Measurements from ENCODE around the gene IL21. TPM values are rescaled to one million over a fixed set of nuclear protein-coding genes. Genes with fewer than 3 reads are reported as not detected.

The IL21 gene
- total and polyA plus RNA-seq, 12 donors = not detected

DNA sequence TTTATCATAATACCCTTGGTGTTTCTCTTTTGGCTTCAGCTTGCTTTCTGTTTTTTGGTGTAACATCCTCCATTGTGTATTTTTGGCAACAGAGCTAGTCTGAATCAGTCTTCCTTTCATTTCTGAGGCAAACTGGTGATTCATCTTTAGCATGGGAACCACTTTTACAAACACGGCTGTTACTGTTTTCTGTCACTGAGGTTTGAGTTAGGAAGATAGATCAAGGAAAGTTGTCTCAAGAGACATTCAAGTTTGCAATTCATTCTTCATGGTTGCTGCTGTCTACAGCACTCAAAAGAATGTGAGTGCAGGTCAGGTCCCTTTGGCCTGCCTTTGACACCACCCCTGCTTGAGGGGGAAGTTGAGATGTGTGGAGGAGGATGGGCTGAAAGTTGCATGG lies 36.3 kb downstream of the IL21 start:
- Histone ChIP-seq H3K9me3 (replicated peaks in 1 of 3) (no peaks in the 10 kb centered on the region), H3K27me3 (no peaks in the 10 kb centered on the region), H3K27ac (peak overlapping the region in 3 of 5 donors; percentile 6 to 56 (median 32)), H3K4me1 (replicated peaks in 1 of 2) (peaks cover 7 to 14% of the 10 kb centered on the region in 2 donors), H3K4me3 (peak overlapping the region in 1 of 4 donors; percentile 15), H3K36me3 (replicated peaks in 1 of 2) (no peaks in the 10 kb centered on the region)
- 0 to 17% (median 8%) methylated on average over 1 of the region's 1 CpG for WGBS, 4 donors
- DNase-seq = no peak
- no peak for TF ChIP-seq POLR2A (IDR thresholded peaks at IDR 0.05)
- TF ChIP-seq, protein P1, sequence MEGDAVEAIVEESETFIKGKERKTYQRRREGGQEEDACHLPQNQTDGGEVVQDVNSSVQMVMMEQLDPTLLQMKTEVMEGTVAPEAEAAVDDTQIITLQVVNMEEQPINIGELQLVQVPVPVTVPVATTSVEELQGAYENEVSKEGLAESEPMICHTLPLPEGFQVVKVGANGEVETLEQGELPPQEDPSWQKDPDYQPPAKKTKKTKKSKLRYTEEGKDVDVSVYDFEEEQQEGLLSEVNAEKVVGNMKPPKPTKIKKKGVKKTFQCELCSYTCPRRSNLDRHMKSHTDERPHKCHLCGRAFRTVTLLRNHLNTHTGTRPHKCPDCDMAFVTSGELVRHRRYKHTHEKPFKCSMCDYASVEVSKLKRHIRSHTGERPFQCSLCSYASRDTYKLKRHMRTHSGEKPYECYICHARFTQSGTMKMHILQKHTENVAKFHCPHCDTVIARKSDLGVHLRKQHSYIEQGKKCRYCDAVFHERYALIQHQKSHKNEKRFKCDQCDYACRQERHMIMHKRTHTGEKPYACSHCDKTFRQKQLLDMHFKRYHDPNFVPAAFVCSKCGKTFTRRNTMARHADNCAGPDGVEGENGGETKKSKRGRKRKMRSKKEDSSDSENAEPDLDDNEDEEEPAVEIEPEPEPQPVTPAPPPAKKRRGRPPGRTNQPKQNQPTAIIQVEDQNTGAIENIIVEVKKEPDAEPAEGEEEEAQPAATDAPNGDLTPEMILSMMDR (IDR thresholded peaks at IDR 0.05) = no peak
- intact Hi-C loops (cut with DNase I) = no loop called here

DNA sequence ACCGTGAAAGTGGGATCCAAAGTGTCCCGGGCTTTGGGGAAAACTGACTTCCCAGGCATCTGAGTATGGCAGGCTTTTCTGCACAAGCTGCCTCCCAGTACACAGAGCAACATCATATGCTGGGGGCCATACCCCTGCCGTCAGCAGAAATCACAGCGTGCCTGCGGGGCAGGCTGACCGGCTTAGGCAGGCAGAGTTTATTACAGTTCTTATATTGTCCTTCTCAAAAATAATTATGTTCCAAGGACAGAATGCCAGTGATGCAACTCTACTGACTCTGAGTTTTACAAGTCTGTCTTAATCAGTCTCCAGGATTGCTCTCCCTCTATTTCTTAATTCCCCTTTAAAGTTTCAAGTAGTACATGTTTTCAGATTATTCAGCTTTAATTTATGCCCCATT lies 37.0 kb downstream of the IL21 start:
- no peak for TF ChIP-seq POLR2A (IDR thresholded peaks at IDR 0.05)
- TF ChIP-seq, protein P1 (IDR thresholded peaks at IDR 0.05) = no peak
- Histone ChIP-seq H3K4me3 (peak overlapping the region in 1 of 4 donors; percentile 15), H3K9me3 (replicated peaks in 1 of 3) (no peaks in the 10 kb centered on the region), H3K27me3 (no peaks in the 10 kb centered on the region), H3K36me3 (replicated peaks in 1 of 2) (no peaks in the 10 kb centered on the region), H3K27ac (peak overlapping the region in 2 of 5 donors; percentile 6 to 56), H3K4me1 (replicated peaks in 1 of 2) (peaks cover 7 to 14% of the 10 kb centered on the region in 2 donors)
- peak in 5 of 7 donors; percentile 13 to 27 (median 20) for DNase-seq
- intact Hi-C loops (cut with DNase I) = no loop called here
- 36 to 44% (median 42%) methylated on average over 6 of the region's 6 CpGs for WGBS, 4 donors

DNA sequence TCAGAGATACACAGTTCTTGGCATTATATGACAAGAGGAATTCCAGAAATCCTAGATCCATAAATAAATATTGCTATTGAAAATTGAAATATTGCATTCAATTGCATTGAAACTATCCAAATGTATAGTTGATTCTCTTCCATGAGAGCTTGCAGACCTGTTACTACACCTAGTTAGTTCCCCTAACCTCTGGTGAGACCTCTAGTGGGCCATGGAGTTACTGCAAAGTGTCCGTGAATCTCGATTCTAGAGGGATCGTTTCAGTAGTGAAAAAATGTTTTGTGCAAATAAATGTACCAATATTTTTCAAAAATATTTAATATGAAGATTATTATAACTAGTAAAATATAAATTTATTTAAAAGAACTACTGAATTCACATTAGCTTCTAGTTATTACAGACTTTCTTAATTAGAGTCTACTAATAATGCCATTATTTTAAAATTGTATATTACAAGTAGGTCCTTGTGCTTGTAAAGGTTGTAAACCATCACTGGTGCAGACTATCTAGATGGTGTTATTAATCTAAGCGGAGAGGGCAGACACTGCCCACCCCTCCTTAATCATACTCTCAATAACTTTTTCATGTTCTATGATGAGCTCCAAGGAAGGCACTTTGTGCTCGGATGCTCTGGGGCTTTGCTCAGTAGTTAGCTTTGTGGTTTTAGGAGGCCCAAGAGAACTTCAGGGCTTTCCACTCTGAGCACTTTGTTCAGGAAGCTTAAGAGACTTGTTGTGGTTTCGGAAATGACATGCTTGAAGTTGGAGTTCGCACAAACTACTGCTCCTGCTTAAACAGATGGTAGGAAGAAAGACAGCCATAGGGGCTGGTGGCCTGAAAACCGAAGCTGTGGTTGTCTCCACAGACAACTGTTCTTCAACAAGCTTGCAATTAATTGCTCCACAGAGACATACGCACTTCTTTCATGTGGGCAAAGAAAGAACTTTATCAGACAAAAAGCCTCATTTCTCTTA lies 42.8 kb downstream of the IL21 start:
- intact Hi-C loops (cut with DNase I) = no loop called here
- peak; percentile 21 to 57 (median 26) for DNase-seq
- TF ChIP-seq, protein P1 (IDR thresholded peaks at IDR 0.05) = peak; percentile 36 to 58 (median 43)
- TF ChIP-seq POLR2A (IDR thresholded peaks at IDR 0.05) = no peak
- H3K36me3 ChIP-seq (replicated peaks in 1 of 2) = no peaks in the 10 kb centered on the region
- no peaks in the 10 kb centered on the region for H3K27me3 ChIP-seq
- H3K9me3 ChIP-seq (replicated peaks in 1 of 3) = no peaks in the 10 kb centered on the region
- no peak overlapping the region for H3K4me3 ChIP-seq
- 45 to 57% (median 52%) methylated on average over 9 of the region's 9 CpGs for WGBS, 4 donors
- no peaks in the 10 kb centered on the region for H3K4me1 ChIP-seq (replicated peaks in 1 of 2)
- no peak overlapping the region for H3K27ac ChIP-seq

DNA sequence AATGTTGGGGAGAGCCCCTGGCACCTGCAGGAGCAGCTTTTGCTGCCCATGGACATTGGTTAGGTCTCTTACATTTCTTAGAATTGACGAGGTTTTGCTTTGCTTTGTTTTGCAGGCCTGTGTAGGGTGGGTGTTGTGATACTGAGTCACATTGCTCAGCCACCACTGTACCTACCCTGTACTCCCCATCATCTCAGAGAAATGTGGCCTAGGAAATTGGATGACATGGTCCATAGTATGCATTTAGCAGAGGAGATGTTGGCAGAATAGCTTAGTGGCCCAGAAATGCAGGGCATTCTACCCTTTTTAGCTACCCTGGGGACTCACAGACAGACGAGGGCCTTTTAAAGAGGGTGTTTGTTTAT lies 43.7 kb downstream of the IL21 start:
- 35 to 61% (median 57%) methylated on average over 2 of the region's 2 CpGs for WGBS, 4 donors
- intact Hi-C loops (cut with DNase I) = no loop called here
- no peaks in the 10 kb centered on the region for H3K9me3 ChIP-seq (replicated peaks in 1 of 3)
- H3K4me1 ChIP-seq (replicated peaks in 1 of 2) = no peaks in the 10 kb centered on the region
- no peaks in the 10 kb centered on the region for H3K36me3 ChIP-seq (replicated peaks in 1 of 2)
- H3K27me3 ChIP-seq = no peaks in the 10 kb centered on the region
- H3K27ac ChIP-seq = no peak overlapping the region
- TF ChIP-seq POLR2A (IDR thresholded peaks at IDR 0.05) = no peak
- TF ChIP-seq, protein P1 (IDR thresholded peaks at IDR 0.05) = no peak
- no peak for DNase-seq
- H3K4me3 ChIP-seq = no peak overlapping the region
